ENCODE data around the gene NPC1.

- TF ChIP-seq POLR2AphosphoS5 (IDR thresholded peaks at IDR 0.05; ENCODE audit: low read depth, low read length) (no peak), POLR2A (IDR thresholded peaks at IDR 0.05; ENCODE audit: low read depth, low read length) (no peak), TAF1 (IDR thresholded peaks at IDR 0.05; ENCODE audit: low read depth, low read length) (no peak), PAX5 (IDR thresholded peaks at IDR 0.05; ENCODE audit: insufficient read depth, low read length, severe bottlenecking) (no peak)
Observed at GRCh38 chr18:23541349-23542093, 44.8 kb downstream of the NPC1 start.
